LNCaP clone FGC (cell line): ENCODE measurements around the gene ZMAT5.

Experiments used
- DNase-seq: peaks from one replicate; pipeline ENCODE4 v3.0.0-alpha.2; 2011; ENCODE audit warnings: low read depth
- H3K4me3 ChIP-seq: 2 replicates; pipeline ENCODE4 v1.5.1; 2011; ENCODE audit warnings: mild to moderate bottlenecking, low read depth, low read length, control low read depth
- TF ChIP-seq, protein P1 (sequence below): IDR thresholded peaks from 2 replicates; pipeline ENCODE4 v1.5.1; 2012; ENCODE audit warnings: mild to moderate bottlenecking; ENCODE audit not compliant: control insufficient read depth, insufficient read depth; ENCODE audit errors: extremely low read depth

ZMAT5 gene, protein sequence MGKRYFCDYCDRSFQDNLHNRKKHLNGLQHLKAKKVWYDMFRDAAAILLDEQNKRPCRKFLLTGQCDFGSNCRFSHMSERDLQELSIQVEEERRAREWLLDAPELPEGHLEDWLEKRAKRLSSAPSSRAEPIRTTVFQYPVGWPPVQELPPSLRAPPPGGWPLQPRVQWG

DNA sequence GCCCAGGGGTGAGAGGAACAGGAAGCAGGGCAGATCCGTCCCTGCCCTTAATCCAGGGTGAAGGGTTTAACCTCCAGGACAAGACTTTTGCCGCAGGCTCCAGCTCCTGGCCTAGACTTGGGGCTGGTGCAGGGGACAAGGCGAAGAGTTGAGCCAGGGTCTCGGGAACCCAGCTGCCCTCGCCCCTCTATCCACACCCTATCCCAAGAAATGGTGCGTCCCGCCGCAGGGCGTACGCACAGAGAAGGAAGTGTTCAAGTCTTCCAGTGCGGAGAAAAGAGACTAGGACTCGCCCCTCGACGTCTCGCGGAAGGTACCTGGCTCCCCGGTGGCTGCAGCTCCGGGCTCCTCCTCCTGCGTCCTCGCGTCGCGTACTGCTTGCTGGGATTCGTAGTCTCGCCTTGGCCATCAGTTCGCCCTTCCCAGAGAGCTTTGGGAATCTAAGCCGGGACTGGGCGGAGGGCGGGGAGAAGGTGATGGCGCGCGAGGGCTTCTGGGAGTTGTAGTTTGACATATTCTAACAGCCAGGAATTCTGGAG is at the start of gene ZMAT5:
ZMAT5 (minus strand) TSS at position 376 of the 539 bp plus-strand sequence. CDS start 18,463 bp downstream, outside the sequence.
- peak; percentile 94 for DNase-seq
- TF ChIP-seq, protein P1, sequence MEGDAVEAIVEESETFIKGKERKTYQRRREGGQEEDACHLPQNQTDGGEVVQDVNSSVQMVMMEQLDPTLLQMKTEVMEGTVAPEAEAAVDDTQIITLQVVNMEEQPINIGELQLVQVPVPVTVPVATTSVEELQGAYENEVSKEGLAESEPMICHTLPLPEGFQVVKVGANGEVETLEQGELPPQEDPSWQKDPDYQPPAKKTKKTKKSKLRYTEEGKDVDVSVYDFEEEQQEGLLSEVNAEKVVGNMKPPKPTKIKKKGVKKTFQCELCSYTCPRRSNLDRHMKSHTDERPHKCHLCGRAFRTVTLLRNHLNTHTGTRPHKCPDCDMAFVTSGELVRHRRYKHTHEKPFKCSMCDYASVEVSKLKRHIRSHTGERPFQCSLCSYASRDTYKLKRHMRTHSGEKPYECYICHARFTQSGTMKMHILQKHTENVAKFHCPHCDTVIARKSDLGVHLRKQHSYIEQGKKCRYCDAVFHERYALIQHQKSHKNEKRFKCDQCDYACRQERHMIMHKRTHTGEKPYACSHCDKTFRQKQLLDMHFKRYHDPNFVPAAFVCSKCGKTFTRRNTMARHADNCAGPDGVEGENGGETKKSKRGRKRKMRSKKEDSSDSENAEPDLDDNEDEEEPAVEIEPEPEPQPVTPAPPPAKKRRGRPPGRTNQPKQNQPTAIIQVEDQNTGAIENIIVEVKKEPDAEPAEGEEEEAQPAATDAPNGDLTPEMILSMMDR = no peak
- peak within 1 kb of the TSS; percentile 85 for H3K4me3 ChIP-seq

GRCh38 chr22:29816539-29816938 is 49.7 kb upstream of the ZMAT5 start:
- DNase-seq = no peak
- no peak overlapping the region for H3K4me3 ChIP-seq
- TF ChIP-seq, protein P1 = no peak

- DNase-seq = no peak
- H3K4me3 ChIP-seq = no peak overlapping the region
- TF ChIP-seq, protein P1 = no peak
Measured at GRCh38 chr22:29816128-29816527, 49.3 kb upstream of the ZMAT5 start.

DNA sequence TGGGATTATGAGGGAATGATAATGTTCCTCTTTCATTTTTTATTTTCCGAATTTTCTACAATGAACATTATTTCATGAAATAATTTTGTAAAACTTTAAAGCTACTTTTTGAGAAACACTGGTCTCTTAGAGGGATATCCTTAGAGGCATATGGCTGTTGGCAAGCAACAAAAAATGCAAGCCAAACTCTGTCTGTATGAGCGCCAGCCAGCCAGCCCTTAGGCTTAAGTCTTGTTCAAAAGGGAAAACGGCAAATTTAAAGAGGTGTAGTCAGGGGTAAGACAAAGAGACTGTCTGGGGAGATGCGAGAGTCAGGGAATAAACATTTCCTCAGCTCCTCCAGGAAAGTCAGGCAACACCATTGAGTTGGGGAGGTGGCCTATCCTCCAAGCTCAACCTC is 48.8 kb upstream of the ZMAT5 start:
- H3K4me3 ChIP-seq = no peak overlapping the region
- DNase-seq = no peak
- TF ChIP-seq, protein P1 = no peak

GRCh38 chr22:29814003-29814402 is 47.2 kb upstream of the ZMAT5 start:
- TF ChIP-seq, protein P1 = no peak
- DNase-seq = peak; percentile 60
- no peak overlapping the region for H3K4me3 ChIP-seq

- TF ChIP-seq, protein P1 = no peak
- DNase-seq = no peak
- no peak overlapping the region for H3K4me3 ChIP-seq
Measured at GRCh38 chr22:29813563-29813962, 46.8 kb upstream of the ZMAT5 start.

DNA sequence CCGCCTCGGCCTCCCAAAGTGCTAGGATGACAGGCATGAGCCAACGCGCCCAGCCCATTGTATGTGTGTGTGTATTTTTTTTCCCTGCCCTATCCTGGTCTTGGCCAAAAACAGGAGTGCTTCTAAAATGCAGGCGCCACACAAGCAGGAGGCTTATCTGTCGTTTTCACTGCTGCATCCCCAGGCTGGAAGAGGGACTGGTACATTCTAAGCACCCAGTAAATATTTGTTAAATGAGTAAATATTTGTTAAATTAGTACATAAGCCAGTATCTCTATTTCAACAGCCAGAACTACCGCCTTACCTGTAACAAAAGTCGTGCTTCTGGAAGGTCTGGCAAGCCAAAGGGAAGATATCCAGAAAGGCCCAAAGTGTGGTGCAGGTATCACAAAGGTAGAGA is 46.3 kb upstream of the ZMAT5 start:
- TF ChIP-seq, protein P1 = no peak
- peak; percentile 89 for DNase-seq
- H3K4me3 ChIP-seq = no peak overlapping the region
